Peyer's patch (tissue), 4 donors: ENCODE measurements around the gene LRFN4. TPM values are rescaled to one million over a fixed set of nuclear protein-coding genes. Genes with fewer than 3 reads are reported as not detected.

Experiments used
- DNase-seq, 3 donors: peaks; one replicate each; pipeline ENCODE4 v3.0.0-alpha.2; 2017 to 2019
- H3K27ac ChIP-seq, 4 donors: fragments of 200-600 bp; sonication (generic); one replicate each; pipeline ENCODE4 v1.5.1; 2016 to 2019
- H3K27me3 ChIP-seq, 2 donors: fragments of 200-600 bp; sonication (generic); one replicate each; pipeline ENCODE4 v1.5.1; 2019
- H3K36me3 ChIP-seq, 3 donors: fragments of 200-600 bp; sonication (generic); one replicate each; pipeline ENCODE4 v1.5.1; 2016 to 2019
- H3K4me1 ChIP-seq, 4 donors: fragments of 200-600 bp; sonication (generic); one replicate each; pipeline ENCODE4 v1.5.1; 2016 to 2019
- H3K4me3 ChIP-seq, 4 donors: fragments of 200-600 bp; sonication (generic); 1 replicate in 3 of 4; 2 replicates in 1 of 4; pipeline ENCODE4 v1.5.1; 2016 to 2019; ENCODE audit warnings: mild to moderate bottlenecking in 1 of 4
- H3K9me3 ChIP-seq, 4 donors: fragments of 200-600 bp; sonication (generic); one replicate each; pipeline ENCODE4 v1.5.1; 2016 to 2019; ENCODE audit warnings: mild to moderate bottlenecking in 1 of 4
- POLR2A ChIP-seq, 2 donors: fragments of 450-650 bp; IDR thresholded peaks; one replicate each; pipeline ENCODE4 v1.5.1; 2017; ENCODE audit warnings: antibody characterized with exemption in 2 of 2, mild to moderate bottlenecking in 2 of 2, moderate library complexity in 2 of 2
- total RNA-seq, 4 donors: library from RNA; depleted of rRNA; stranded (reverse); fragments of >200 nt; gene quantifications; one replicate each; pipeline ENCODE4 v1.1.0, GENCODE V29; 2016
- TF ChIP-seq, protein P1 (sequence below), 6 experiments: fragments of 450-650 bp in 4 of 6; fragments of 200-600 bp in 2 of 6; sonication (generic) in 1 of 6; IDR thresholded peaks; one replicate each; pipeline ENCODE4 v1.5.1; 2017 to 2019; ENCODE audit warnings: antibody characterized with exemption in 6 of 6, mild to moderate bottlenecking in 3 of 6, moderate library complexity in 1 of 6

The LRFN4 gene
- total RNA-seq, 4 donors from 2014 or later: 2.5 to 9.0 (median 4.3) TPM

DNA sequence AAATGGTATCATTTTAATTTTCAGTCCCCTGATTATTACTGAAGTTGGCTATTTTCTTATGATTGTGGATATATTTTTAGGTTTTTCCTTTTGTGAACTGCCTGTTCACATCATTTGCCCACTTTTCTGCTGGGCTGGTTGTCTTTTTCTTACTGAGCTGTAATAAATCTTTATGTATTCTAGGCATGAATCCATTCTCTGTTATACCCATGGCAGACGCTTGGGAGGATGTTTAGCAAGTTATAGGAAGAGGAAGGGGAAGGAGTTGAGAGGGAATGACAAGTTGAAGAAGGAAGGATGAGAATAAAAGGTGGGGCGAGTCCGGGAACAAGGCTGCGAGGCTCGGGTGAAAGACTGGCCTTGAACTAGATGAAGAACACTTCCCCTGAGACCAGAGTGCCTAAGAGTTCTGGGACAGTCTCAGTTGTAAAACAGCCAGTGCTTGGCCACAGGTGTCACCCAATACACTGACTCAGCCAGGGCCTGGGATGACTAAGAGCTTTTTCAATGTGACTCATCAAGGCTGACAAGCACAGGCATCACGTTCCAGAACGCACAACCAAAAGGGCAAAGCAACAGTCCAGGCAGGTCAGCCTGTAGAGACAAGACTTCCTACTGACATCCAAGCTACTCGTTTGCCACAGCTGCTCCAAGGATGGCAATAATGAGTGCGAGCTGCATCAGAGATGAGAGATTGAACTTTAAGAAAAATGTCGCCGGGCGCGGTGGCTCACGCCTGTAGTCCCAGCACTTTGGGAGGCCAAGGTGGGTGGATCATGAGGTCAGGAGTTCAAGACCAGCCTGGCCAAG is 35.2 kb downstream of the LRFN4 start:
- no peaks in the 10 kb centered on the region for H3K36me3 ChIP-seq
- H3K9me3 ChIP-seq: no peaks in the 10 kb centered on the region
- no peak for TF ChIP-seq POLR2A (IDR thresholded peaks at IDR 0.05)
- TF ChIP-seq, protein P1, sequence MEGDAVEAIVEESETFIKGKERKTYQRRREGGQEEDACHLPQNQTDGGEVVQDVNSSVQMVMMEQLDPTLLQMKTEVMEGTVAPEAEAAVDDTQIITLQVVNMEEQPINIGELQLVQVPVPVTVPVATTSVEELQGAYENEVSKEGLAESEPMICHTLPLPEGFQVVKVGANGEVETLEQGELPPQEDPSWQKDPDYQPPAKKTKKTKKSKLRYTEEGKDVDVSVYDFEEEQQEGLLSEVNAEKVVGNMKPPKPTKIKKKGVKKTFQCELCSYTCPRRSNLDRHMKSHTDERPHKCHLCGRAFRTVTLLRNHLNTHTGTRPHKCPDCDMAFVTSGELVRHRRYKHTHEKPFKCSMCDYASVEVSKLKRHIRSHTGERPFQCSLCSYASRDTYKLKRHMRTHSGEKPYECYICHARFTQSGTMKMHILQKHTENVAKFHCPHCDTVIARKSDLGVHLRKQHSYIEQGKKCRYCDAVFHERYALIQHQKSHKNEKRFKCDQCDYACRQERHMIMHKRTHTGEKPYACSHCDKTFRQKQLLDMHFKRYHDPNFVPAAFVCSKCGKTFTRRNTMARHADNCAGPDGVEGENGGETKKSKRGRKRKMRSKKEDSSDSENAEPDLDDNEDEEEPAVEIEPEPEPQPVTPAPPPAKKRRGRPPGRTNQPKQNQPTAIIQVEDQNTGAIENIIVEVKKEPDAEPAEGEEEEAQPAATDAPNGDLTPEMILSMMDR (IDR thresholded peaks at IDR 0.05): peak in 2 of 6 experiments; percentile 8
- H3K27ac ChIP-seq: peak overlapping the region in 1 of 4 donors; percentile 35
- H3K4me1 ChIP-seq: no peaks in the 10 kb centered on the region
- no peak overlapping the region for H3K4me3 ChIP-seq
- peak in 2 of 3 donors; percentile 59 to 84 for DNase-seq
- H3K27me3 ChIP-seq: no peaks in the 10 kb centered on the region

DNA sequence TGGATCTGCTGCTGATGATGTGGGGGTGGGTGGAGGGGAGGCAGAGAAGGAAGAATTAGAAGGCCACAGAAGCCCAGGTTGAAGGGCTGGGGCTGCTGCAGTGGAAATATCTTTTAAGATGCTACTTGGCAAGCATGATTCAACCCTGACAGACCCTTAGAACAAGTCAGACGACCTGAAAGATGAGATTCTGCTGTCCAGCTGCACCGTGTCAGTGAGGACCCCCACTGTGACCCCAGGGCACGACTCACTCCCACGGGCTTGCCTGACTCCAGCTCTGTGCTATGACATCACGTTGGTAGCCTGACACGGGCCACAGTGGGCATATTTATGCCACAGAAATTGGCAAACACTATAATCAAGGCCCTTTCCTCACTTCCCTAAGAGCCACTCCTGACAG is 36.0 kb downstream of the LRFN4 start:
- no peak for DNase-seq
- Histone ChIP-seq H3K4me1 (no peaks in the 10 kb centered on the region), H3K27ac (no peak overlapping the region), H3K9me3 (no peaks in the 10 kb centered on the region), H3K36me3 (no peaks in the 10 kb centered on the region), H3K27me3 (no peaks in the 10 kb centered on the region), H3K4me3 (no peak overlapping the region)
- TF ChIP-seq POLR2A (IDR thresholded peaks at IDR 0.05): no peak
- TF ChIP-seq, protein P1 (IDR thresholded peaks at IDR 0.05): no peak

DNA sequence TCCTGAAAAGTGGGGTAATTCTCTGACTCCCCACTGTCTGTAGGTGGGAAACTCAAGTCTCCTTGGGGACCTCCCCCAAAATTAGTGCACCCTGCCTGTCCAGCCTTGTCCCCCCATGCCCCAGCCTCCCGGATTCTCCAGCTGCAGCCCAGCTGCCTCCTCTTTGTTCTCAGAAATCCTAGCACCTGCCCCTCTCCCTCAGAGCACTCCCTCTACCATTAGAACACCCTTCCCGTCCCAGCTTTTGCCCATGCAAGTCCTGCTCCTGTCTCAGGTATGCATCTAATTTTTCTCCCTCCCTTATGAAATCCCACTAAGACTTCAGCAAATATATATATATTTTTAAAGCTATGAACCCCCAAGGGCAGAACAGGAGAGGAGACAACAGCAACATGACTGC is 37.3 kb downstream of the LRFN4 start:
- Histone ChIP-seq H3K9me3 (no peaks in the 10 kb centered on the region), H3K4me3 (no peak overlapping the region), H3K4me1 (no peaks in the 10 kb centered on the region), H3K27me3 (no peaks in the 10 kb centered on the region), H3K36me3 (no peaks in the 10 kb centered on the region), H3K27ac (no peak overlapping the region)
- no peak for DNase-seq
- TF ChIP-seq, protein P1 (IDR thresholded peaks at IDR 0.05): no peak
- TF ChIP-seq POLR2A (IDR thresholded peaks at IDR 0.05): no peak

DNA sequence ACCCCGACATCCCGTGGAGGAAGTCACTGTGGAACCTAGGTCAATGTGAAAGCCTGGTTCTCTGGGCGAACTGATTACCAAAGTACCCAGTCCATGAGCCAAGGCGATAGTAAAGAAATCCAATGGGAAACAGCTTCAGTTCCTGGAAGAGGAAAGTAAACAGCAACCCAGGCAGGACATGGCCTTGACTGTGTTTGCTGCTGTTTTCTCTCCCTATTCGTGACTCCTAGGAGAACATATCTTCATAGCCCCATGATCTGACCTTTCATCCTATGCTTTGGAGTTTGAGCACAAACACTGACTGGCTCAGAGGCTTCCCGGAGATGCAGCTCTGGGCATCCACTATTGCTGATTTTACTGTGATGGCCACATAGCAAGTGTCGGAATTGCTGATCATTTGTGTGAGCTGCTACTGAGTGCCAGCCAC is 45.1 kb downstream of the LRFN4 start:
- no peaks in the 10 kb centered on the region for H3K27me3 ChIP-seq
- H3K36me3 ChIP-seq: no peaks in the 10 kb centered on the region
- no peak for TF ChIP-seq POLR2A (IDR thresholded peaks at IDR 0.05)
- TF ChIP-seq, protein P1 (IDR thresholded peaks at IDR 0.05): no peak
- peak overlapping the region in 1 of 4 donors; percentile 49 for H3K27ac ChIP-seq
- no peaks in the 10 kb centered on the region for H3K9me3 ChIP-seq
- H3K4me3 ChIP-seq: no peak overlapping the region
- no peak for DNase-seq
- H3K4me1 ChIP-seq: no peaks in the 10 kb centered on the region

DNA sequence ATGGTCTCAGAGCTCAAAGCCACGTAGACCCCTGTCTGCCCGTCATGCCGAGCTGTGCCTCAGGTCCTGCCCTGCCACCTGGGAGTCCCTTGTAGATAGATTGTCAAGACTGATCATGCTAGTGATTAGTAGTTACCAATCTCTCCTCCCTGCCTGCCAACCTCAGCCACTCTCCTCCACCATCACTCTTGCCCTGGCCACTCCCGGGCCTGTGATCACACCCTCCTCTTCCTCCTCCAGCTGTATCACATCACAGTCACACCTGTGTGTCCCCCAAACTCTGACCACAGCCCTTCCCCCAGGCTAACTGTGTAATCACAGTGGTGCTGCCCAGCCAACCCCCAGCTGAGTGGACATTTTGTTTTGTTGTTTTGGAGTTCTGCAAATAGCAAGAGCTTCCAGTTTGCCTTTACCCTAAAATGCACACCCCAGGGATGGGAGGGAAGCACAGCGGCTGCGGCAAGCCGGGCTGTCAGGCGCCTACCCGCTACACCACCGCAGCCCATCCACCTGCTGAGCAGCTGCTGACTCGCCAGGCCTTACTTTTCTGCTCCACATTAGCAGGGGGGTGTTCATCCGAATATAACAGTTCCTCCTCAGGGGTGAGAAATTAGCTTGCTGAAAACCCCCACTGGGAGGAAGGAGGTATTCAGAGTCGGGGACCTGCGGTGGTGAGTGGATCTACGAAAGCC is 45.8 kb downstream of the LRFN4 start:
- no peaks in the 10 kb centered on the region for H3K4me1 ChIP-seq
- DNase-seq: no peak
- H3K9me3 ChIP-seq: no peaks in the 10 kb centered on the region
- peak overlapping the region in 1 of 4 donors; percentile 49 for H3K27ac ChIP-seq
- no peaks in the 10 kb centered on the region for H3K27me3 ChIP-seq
- H3K36me3 ChIP-seq: no peaks in the 10 kb centered on the region
- no peak for TF ChIP-seq POLR2A (IDR thresholded peaks at IDR 0.05)
- TF ChIP-seq, protein P1 (IDR thresholded peaks at IDR 0.05): no peak
- no peak overlapping the region for H3K4me3 ChIP-seq
